SK-N-SH treated with all-trans-retinoic acid at 6 μM for 48 hours (cell line): ENCODE data around the gene ZNF44.

ENCODE experiments used
- ATAC-seq: fragments of 200-7000 bp; cut with Tn5 transposase; 3 replicates; pipeline ENCODE4 v1.9.1; 2020; ENCODE audit warnings: mild to moderate bottlenecking, moderate library complexity
- ARNTL ChIP-seq: fragments of 450-650 bp; formaldehyde crosslinking; IDR thresholded peaks from 2 replicates; pipeline ENCODE4 v1.5.0; 2020; ENCODE audit warnings: low read depth, mild to moderate bottlenecking, moderate library complexity, borderline replicate concordance
- BACH2 ChIP-seq: fragments of 250-450 bp; sonication (Bioruptor Pico); IDR thresholded peaks from 2 replicates; pipeline ENCODE4 v1.9.0; 2021; ENCODE audit warnings: mild to moderate bottlenecking, borderline replicate concordance
- CREB5 ChIP-seq: fragments of 250-450 bp; sonication (Bioruptor Pico); IDR thresholded peaks from 2 replicates; pipeline ENCODE4 v1.5.1; 2020; ENCODE audit warnings: low read depth, mild to moderate bottlenecking, moderate library complexity
- CSRNP3 ChIP-seq: fragments of 250-450 bp; sonication (Bioruptor Pico); IDR thresholded peaks from 2 replicates; pipeline ENCODE4 v1.5.1; 2021; ENCODE audit warnings: mild to moderate bottlenecking, moderate library complexity
- ESRRG ChIP-seq: fragments of 250-450 bp; sonication (Bioruptor Pico); IDR thresholded peaks from 2 replicates; pipeline ENCODE4 v1.6.1; 2021; ENCODE audit warnings: mild to moderate bottlenecking
- GLIS3 ChIP-seq: fragments of 250-450 bp; sonication (Bioruptor Pico); IDR thresholded peaks from 2 replicates; pipeline ENCODE4 v1.5.0; 2020; ENCODE audit warnings: mild to moderate bottlenecking, moderate library complexity
- ISL1 ChIP-seq: fragments of 250-450 bp; sonication (Bioruptor Pico); IDR thresholded peaks from 2 replicates; pipeline ENCODE4 v2.1.2; 2022; ENCODE audit warnings: mild to moderate bottlenecking, moderate library complexity
- OSR1 ChIP-seq: fragments of 250-450 bp; sonication (Bioruptor Pico); IDR thresholded peaks from 2 replicates; pipeline ENCODE4 v1.8.0; 2022; ENCODE audit warnings: moderate library complexity, mild to moderate bottlenecking, inconsistent platforms
- PATZ1 ChIP-seq: fragments of 250-450 bp; sonication (Bioruptor Pico); IDR thresholded peaks from 2 replicates; pipeline ENCODE4 v1.8.0; 2020; ENCODE audit warnings: mild to moderate bottlenecking, moderate library complexity, borderline replicate concordance
- POU6F1 ChIP-seq: fragments of 250-450 bp; sonication (Bioruptor Pico); IDR thresholded peaks from 2 replicates; pipeline ENCODE4 v1.8.0; 2021; ENCODE audit warnings: low read depth, mild to moderate bottlenecking, moderate library complexity, borderline replicate concordance
- PPARA ChIP-seq: fragments of 250-450 bp; sonication (Bioruptor Pico); IDR thresholded peaks from 2 replicates; pipeline ENCODE4 v1.5.0; 2020; ENCODE audit warnings: mild to moderate bottlenecking, borderline replicate concordance
- RARB ChIP-seq: fragments of 250-450 bp; sonication (Bioruptor Pico); IDR thresholded peaks from 2 replicates; pipeline ENCODE4 v1.8.0; 2021; ENCODE audit warnings: mild to moderate bottlenecking, moderate library complexity
- SNAI2 ChIP-seq: fragments of 250-450 bp; sonication (Bioruptor Pico); IDR thresholded peaks from 2 replicates; pipeline ENCODE4 v1.5.0; 2020; ENCODE audit warnings: mild to moderate bottlenecking, moderate library complexity
- TCF4 ChIP-seq: fragments of 250-450 bp; sonication (Bioruptor Pico); IDR thresholded peaks from 2 replicates; pipeline ENCODE4 v1.8.0; 2021; ENCODE audit warnings: mild to moderate bottlenecking, moderate library complexity, borderline replicate concordance
- TOX ChIP-seq: fragments of 250-450 bp; sonication (Bioruptor Pico); IDR thresholded peaks from 2 replicates; pipeline ENCODE4 v1.8.0; 2021; ENCODE audit warnings: mild to moderate bottlenecking, moderate library complexity, borderline replicate concordance
- TSHZ2 ChIP-seq: fragments of 250-450 bp; sonication (Bioruptor Pico); IDR thresholded peaks from 2 replicates; pipeline ENCODE4 v1.5.0; 2020; ENCODE audit warnings: mild to moderate bottlenecking, moderate library complexity
- ZC3H10 ChIP-seq: fragments of 250-450 bp; sonication (Bioruptor Pico); IDR thresholded peaks from 2 replicates; pipeline ENCODE4 v1.5.1; 2021; ENCODE audit warnings: mild to moderate bottlenecking, moderate library complexity
- ZFP3 ChIP-seq: fragments of 250-450 bp; sonication (Bioruptor Pico); IDR thresholded peaks from 2 replicates; pipeline ENCODE4 v1.5.0; 2020; ENCODE audit warnings: mild to moderate bottlenecking, moderate library complexity
- ZNF565 ChIP-seq: fragments of 450-650 bp; formaldehyde crosslinking; conservative IDR thresholded peaks from 2 replicates; pipeline ENCODE4 v1.5.0; 2020; ENCODE audit warnings: low read depth, mild to moderate bottlenecking, moderate library complexity
- ZNF70 ChIP-seq: fragments of 450-650 bp; formaldehyde crosslinking; IDR thresholded peaks from 2 replicates; pipeline ENCODE4 v1.5.0; 2020; ENCODE audit warnings: mild to moderate bottlenecking, moderate library complexity
- ZNF8 ChIP-seq: fragments of 450-650 bp; formaldehyde crosslinking; IDR thresholded peaks from 2 replicates; pipeline ENCODE4 v1.5.0; 2020; ENCODE audit warnings: mild to moderate bottlenecking, moderate library complexity

ZNF44 gene

GRCh38 chr19:12330340-12330739 is 35.7 kb upstream of the ZNF44 start:
- no peak for ATAC-seq
- TF ChIP-seq BACH2 (CRISPR knock-in tag) (no peak), TSHZ2 (CRISPR knock-in tag) (no peak), TCF4 (no peak), PPARA (CRISPR knock-in tag) (no peak), ISL1 (CRISPR knock-in tag) (no peak), CSRNP3 (CRISPR knock-in tag) (no peak), GLIS3 (CRISPR knock-in tag) (no peak), ZNF70 (no peak), CREB5 (CRISPR knock-in tag) (no peak), PATZ1 (CRISPR knock-in tag) (no peak), ARNTL (CRISPR knock-in tag) (no peak)
- TF ChIP-seq, all 23 proteins: peak for 0

GRCh38 chr19:12325690-12326089 is 31.0 kb upstream of the ZNF44 start:
- TF ChIP-seq ZC3H10 (CRISPR knock-in tag), result no peak
- TF ChIP-seq ZNF8 (CRISPR knock-in tag), result no peak
- TF ChIP-seq PATZ1 (CRISPR knock-in tag), result no peak
- TF ChIP-seq ZNF565, result no peak
- no peak for TF ChIP-seq ZFP3 (CRISPR knock-in tag)
- TF ChIP-seq RARB (CRISPR knock-in tag), result no peak
- no peak for TF ChIP-seq GLIS3 (CRISPR knock-in tag)
- TF ChIP-seq CREB5 (CRISPR knock-in tag), result no peak
- no peak for TF ChIP-seq OSR1
- no peak for TF ChIP-seq BACH2 (CRISPR knock-in tag)
- no peak for TF ChIP-seq CSRNP3 (CRISPR knock-in tag)
- no peak for TF ChIP-seq PPARA (CRISPR knock-in tag)
- no peak for TF ChIP-seq SNAI2 (CRISPR knock-in tag)
- no peak for TF ChIP-seq ESRRG (CRISPR knock-in tag)
- TF ChIP-seq POU6F1 (CRISPR knock-in tag), result no peak
- TF ChIP-seq ARNTL (CRISPR knock-in tag), result no peak
- TF ChIP-seq TCF4, result no peak
- TF ChIP-seq TSHZ2 (CRISPR knock-in tag), result no peak
- no peak for TF ChIP-seq TOX
- no peak for ATAC-seq
